GM19193 (cell line): ENCODE data around the gene GCC2.

ENCODE experiments used
- POLR2A ChIP-seq: IDR thresholded peaks from 4 replicates; pipeline ENCODE4 v1.6.1; 2011; ENCODE audit not compliant: insufficient read depth, insufficient read length; ENCODE audit errors: extremely low read depth

Gene GCC2

GRCh38 chr2:108448678-108449409 lies at the start of gene GCC2:
Gene GCC2 (plus strand): TSS chr2:108449206. CDS start chr2:108449275, 69 bp downstream.
- TF ChIP-seq POLR2A = peak; percentile 83

GRCh38 chr2:108399479-108399878 lies 49.5 kb upstream of the GCC2 start:
- no peak for TF ChIP-seq POLR2A

- TF ChIP-seq POLR2A = no peak
Observed at GRCh38 chr2:108401800-108402199, 47.2 kb upstream of the GCC2 start.

- TF ChIP-seq POLR2A = no peak
Observed at GRCh38 chr2:108403494-108403893, 45.5 kb upstream of the GCC2 start.

- TF ChIP-seq POLR2A = no peak
Observed at GRCh38 chr2:108404784-108405397, 44.1 kb upstream of the GCC2 start.

GRCh38 chr2:108407864-108408729 lies 40.9 kb upstream of the GCC2 start:
- TF ChIP-seq POLR2A = no peak

- no peak for TF ChIP-seq POLR2A
Observed at GRCh38 chr2:108409768-108410167, 39.2 kb upstream of the GCC2 start.

- TF ChIP-seq POLR2A = no peak
Observed at GRCh38 chr2:108412995-108413710, 35.9 kb upstream of the GCC2 start.

GRCh38 chr2:108413711-108414095 lies 35.3 kb upstream of the GCC2 start:
- no peak for TF ChIP-seq POLR2A

GRCh38 chr2:108414256-108414876 lies 34.6 kb upstream of the GCC2 start:
- no peak for TF ChIP-seq POLR2A

GRCh38 chr2:108414945-108415344 lies 34.1 kb upstream of the GCC2 start:
- TF ChIP-seq POLR2A = no peak

- TF ChIP-seq POLR2A = no peak
Observed at GRCh38 chr2:108417254-108417653, 31.8 kb upstream of the GCC2 start.

- TF ChIP-seq POLR2A = no peak
Observed at GRCh38 chr2:108418416-108418815, 30.6 kb upstream of the GCC2 start.

- no peak for TF ChIP-seq POLR2A
Observed at GRCh38 chr2:108423067-108423466, 25.9 kb upstream of the GCC2 start.
